ENCODE measurements around the gene N4BP2.

Gene N4BP2

GRCh38 chr4:40040908-40041307 lies 15.7 kb upstream of the N4BP2 start:
- H3K4me3 ChIP-seq (replicated peaks; ENCODE audit: low read depth, low read length) = no peak overlapping the region
- peak; percentile 35 for DNase-seq (ENCODE audit: low read depth)
- no peak for TF ChIP-seq CTCF (IDR thresholded peaks at IDR 0.05; ENCODE audit: low read length, missing control alignments)

- H3K4me3 ChIP-seq (replicated peaks; ENCODE audit: low read depth, low read length) = no peak overlapping the region
- DNase-seq (ENCODE audit: low read depth) = no peak
- TF ChIP-seq CTCF (IDR thresholded peaks at IDR 0.05; ENCODE audit: low read length, missing control alignments) = no peak
These were observed 12.9 kb upstream of the N4BP2 start for GRCh38 chr4:40043786-40044185.

- TF ChIP-seq CTCF (IDR thresholded peaks at IDR 0.05; ENCODE audit: low read length, missing control alignments) = peak; percentile 23
- DNase-seq (ENCODE audit: low read depth) = peak; percentile 83
- no peak overlapping the region for H3K4me3 ChIP-seq (replicated peaks; ENCODE audit: low read depth, low read length)
These were observed 10.2 kb upstream of the N4BP2 start for GRCh38 chr4:40046311-40046980.

GRCh38 chr4:40053161-40053560 lies 3.5 kb upstream of the N4BP2 start:
- TF ChIP-seq CTCF (IDR thresholded peaks at IDR 0.05; ENCODE audit: low read length, missing control alignments) = no peak
- no peak for DNase-seq (ENCODE audit: low read depth)
- H3K4me3 ChIP-seq (replicated peaks; ENCODE audit: low read depth, low read length) = no peak overlapping the region

GRCh38 chr4:40055511-40055862 lies 1.2 kb upstream of the N4BP2 start:
- no peak for DNase-seq (ENCODE audit: low read depth)

GRCh38 chr4:40055863-40056715 lies 561 bp upstream of the N4BP2 start:
- peak; percentile 6 for TF ChIP-seq CTCF (IDR thresholded peaks at IDR 0.05; ENCODE audit: low read length, missing control alignments)
- peak overlapping the region; percentile 67 for H3K4me3 ChIP-seq (replicated peaks; ENCODE audit: low read depth, low read length)
- peak; percentile 89 for DNase-seq (ENCODE audit: low read depth)

More at GRCh38 chr4:40055511-40055862, 1.2 kb upstream of the N4BP2 start:
- H3K4me3 ChIP-seq (replicated peaks; ENCODE audit: low read depth, low read length) = peak overlapping the region; percentile 67
- TF ChIP-seq CTCF (IDR thresholded peaks at IDR 0.05; ENCODE audit: low read length, missing control alignments) = no peak
